Left hindlimb (tissue), 1 donor: ENCODE results near the gene TPD52L2.
"Not testable (repeated sequence)": the region's sequence is repeated elsewhere in the genome, so short reads cannot be mapped to it uniquely, and the experiment has no call there.

ENCODE experiments used
- DNase-seq: peaks from one replicate; pipeline ENCODE4 v3.0.0-alpha.2; 2018

TPD52L2 gene

DNA sequence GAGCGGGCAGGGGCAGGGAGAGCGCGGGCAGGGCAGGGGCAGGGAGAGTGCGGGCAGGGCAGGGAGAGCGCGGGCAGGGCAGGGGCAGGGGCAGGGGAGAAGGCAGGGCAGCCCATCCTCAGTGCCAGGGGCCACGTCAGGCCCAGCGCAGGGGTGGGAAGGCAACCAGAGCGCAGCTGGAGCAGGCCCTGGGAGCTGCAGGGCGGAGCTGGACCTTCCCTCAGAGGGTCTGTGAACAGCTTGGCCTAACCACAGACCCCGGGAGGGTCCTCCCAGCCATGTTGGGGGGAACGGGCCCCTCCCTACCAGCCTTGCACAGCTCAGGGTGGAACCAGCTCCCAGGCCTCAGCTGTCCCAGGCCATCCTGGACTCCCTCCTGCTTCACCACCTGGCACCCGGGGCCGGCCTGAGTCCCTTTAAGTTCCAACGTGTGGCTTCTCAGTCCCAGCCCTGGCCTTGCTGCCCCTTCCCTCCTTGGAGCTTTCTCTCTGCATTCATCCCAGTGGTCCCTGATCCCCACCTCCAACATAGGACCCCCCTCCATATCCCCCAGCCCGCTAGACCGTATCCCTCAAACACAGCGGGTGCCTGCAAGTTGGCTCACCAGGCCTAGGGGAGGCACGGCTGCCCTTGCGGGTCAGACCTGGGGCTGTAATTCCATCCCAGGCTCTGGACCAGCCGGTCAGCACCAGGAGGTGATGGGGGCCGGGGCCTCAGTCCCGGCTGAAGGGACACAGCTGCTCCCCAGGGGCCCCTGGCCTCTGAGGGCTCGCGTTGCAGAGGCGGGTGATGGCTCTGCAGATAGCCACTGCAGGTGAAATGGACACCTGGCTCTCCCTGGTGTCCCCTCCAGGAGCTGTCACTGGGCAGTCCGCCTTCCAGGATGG, 28.4 kb upstream of the TPD52L2 start:
- DNase-seq: peak; percentile 77

DNA sequence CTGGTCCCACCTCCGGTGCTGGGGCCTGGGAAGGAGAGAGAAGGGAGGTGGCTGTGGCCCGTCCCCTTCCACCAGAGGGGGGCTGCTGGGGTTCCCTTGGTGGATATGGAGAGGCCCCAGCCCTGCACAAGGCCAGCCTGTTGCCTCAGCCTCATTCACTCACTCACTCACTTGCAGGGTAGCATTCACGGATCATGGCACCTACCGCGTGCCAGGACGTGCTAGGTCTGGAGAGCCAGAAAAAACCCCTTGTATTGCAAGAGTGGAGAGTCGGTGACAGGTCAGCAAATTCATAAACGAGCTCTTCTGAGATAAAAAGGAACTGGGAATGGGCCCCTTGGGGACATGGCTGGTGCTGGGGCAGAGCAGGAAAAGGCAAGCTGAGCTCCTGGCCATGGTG, 27.6 kb upstream of the TPD52L2 start:
- DNase-seq: peak; percentile 32

DNA sequence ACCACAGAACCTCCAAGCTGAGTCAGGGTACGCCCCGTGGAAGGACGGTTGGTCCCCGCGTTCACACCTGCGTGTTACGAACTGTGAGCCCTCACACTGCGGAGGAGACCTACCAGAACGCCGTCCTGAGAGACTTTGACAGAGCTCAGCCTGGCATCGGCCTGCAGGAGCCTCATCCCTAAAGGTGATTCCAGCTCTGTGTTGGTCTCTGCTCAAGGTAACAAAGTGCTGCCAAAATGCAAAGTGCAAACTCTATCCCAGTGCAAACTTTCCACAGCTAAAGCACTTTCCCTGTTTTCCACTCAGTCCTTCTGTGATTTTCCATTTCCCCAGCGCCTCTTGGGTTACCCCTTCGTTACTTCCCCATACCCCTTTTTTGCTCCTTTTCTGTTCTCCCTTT, 25.4 kb upstream of the TPD52L2 start:
- no peak for DNase-seq

DNA sequence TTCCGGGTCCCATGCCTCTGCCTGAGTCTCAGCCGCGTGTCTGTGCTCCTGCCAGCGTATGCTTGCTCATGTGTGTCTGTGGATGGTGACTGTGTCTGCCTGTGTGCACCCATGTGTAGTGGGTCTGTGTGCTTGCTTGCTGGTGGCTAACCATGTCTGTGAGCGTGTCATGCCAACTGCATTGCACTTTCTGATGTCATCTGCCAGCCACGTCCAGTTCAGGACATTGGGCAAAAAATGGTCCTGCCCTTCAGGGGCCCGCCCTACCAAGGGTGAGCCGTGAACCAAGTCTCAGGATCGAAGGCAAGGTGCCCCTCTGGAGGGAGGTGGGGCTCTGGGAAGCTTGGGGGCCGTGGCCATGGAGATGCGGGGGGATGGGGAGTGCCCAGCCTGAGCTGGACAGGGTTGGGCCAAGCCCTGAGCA, 24.7 kb upstream of the TPD52L2 start:
- no peak for DNase-seq

DNA sequence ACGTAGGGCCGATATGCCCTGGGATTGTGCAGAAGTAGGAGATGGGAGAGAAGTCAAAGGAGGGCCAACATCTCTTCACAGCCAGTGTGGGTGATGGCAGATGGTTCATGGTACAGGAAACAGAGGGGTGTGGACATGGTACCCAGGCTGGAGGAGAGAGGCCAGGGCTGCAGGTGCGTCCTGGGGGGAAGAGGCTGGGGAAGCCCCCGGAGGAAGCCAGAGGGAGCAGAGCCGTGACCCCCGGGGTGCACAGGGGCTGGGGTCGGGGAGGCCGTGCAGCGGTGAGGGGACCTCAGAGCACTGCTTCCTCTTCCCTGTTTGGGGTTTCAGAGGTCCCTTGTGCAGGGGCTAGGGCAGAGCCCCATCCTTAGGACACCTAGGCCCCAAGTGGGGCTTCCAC, 22.8 kb upstream of the TPD52L2 start:
- DNase-seq: no peak

DNA sequence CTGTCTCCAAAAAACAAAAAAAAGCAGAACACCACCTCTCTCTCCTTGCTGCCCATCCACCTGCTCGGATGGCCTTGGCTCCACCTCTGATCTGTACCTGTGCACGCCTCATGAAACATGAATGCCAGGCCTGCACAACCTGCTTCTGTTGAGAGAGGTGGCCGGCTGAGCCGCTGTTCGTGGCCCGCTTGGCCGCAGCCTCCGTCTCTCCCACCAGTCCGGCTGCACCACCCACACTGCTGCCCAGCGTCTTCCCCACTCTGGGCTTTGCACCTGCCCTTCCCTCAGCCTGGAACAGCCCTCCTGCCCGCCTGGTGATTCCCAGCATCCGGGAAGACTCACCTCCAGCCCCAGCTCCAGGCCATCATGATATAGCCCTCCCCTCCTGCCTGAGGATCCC, 21.8 kb upstream of the TPD52L2 start:
- no peak for DNase-seq

DNA sequence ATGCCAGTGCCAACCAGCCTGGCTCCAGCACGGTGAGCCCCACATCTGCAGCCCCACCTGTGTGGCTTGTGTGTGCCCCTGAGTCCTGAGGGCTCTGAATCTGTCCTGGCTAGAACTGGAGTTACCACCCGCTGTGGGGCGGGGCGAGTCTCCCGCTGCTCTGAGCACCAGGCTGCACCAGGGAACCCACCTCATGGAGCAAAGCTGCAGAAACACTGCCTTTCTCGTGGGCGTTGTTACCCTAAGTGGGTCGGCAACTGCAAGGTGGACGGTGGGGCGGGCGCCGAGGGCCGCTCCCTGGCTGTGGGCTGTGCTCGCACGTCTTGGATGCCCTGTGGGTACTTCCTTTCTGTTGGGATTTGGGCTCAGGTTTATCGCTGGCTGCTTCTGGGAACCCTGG, 21.3 kb upstream of the TPD52L2 start:
- no peak for DNase-seq

DNA sequence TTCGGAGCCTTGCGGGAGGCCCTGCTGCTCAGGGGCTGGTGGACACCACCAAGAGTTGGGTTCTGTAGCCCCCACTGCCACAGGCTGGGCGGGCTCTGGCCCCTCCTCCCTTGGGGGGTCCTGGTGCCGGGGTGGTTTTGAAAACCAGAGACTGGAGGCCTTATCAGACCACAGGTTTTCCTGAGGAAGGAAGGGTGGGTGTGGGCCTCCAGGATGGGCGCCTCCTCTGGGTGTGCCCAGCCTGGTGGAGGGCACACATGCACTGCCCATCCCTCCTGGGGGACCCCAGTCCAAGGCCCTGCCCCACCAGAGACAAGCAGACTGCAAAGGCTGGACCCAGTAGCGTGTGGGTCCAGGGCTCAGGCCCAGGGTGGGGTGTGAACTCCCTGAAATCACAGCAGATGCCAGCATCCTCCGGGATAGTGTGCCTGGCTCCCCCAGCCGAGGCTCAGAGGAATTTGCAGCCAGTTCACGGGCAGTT, 20.5 kb upstream of the TPD52L2 start:
- no peak for DNase-seq

DNA sequence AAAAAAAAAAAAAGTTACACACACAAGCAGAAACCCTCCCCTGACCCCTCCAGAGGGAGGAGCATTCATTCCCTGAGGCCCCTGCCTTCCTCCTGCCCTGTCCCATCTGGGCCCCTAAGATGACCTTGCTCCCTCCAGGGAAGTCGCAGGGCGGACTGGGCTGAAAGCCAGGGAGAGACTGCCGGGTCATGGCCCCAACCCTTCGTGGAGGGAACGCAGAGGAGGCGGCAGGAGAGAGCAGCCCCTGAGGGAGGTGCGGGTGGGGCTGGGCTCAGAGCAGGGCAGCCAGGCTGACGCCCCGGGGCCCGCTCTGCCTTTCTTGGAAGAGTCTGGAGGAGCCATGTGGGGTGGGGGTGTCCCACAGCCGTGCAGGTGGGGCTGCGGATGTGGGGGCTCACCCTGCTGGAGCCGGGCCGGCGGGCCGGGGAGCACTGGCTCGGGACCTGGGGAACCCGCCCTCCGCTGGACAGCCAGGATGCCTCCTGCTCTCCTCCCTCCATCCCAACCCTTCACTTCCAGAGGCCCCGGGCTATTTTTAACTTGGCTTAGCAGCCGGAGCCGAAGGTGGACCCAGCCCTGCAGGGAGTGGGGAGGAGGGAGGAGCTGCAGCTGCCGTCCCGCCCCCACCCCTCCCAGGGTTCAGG, 18.8 kb upstream of the TPD52L2 start:
- peak; percentile 88 for DNase-seq

DNA sequence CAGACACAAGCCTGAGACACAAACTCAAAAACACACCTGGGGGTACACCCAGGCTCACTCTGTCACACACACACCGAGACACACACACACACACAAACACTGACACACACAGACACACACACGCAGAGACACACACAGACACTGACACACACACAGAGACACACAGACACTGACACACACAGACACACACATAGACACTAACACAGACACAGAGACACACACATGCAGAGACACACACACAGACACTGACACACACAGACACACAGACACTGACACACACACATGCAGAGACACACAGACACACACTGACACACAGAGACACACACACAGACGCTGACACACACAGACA, 18.2 kb upstream of the TPD52L2 start:
- DNase-seq: no peak

DNA sequence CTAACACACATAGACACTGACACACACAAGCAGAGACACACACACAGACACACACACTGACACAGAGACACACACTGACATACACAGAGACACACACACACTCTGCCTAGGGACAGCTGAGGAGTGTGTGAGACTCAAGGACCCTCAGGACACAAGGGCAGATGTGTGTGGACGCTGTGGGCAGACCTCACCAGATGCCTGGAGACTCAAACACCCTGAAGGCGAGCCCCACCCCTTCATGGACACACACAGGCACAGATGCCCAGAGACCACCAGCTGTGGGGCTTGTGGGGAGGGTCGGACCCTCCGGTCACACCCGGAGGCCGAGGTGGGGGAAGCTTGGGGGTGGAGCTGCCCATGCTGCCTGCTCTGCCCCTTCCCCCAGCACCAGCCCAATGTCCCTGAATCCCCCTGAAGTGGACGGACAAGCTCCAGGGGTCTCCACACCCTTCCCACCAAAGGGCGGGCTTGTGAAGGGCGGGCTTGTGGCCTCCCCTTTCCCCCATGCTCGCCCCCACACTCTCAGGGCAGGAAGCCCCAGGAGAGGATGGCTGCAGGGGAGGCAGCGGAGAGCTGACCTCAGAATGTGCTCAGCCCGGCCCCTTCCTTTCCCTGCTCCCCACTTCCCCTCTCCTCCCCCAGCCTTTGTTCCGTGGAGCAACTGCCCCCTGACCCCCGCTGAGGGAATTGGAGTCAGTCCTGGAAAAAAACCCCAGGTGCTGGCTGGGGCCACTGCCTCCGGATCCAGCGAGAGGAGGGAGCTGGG, 17.6 kb upstream of the TPD52L2 start:
- no peak for DNase-seq

DNA sequence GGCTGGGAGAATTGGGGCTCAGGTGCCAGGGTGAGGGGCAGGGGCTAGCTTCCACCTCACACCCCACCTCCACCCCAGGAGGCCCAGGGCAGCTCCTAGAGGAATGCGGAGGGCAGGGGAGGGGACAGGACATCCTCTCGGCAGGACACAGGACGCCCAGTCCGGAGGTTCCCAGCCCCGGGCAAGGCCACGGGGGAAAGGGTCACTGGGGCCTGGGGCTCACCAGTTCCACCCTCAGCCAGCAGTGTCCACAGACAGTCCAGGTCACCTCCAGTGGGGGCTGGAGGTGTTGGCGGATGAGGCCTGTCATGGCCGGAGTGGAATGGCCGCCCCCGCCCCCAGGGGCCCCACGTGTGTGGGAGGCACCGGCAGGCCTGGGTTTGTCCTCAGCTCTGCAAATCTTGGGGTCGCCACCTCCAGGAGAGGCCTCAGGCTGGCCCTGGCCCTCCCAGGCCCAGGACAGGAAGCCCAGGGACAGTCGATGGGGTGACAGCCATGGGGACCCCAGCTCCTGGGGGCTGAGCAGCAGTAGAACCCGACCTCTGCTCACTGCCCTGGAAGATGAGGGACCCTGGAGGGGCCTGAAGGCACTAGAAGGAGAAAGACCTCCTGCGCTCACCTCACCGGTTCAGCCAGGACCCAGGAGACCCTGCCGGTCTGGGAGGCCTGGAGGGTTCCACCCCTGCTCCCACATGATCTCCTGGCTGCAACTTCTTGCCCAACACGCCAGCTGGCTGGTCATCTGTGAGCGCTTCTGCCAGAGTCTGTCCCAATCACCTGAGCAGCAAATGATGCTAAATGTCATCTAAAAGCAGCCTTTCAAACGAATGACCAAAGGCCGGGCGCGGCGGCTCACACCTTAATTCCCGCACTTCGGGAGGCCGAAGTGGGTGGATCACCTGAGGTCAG, 16.8 kb upstream of the TPD52L2 start:
- DNase-seq: peak; percentile 30

DNA sequence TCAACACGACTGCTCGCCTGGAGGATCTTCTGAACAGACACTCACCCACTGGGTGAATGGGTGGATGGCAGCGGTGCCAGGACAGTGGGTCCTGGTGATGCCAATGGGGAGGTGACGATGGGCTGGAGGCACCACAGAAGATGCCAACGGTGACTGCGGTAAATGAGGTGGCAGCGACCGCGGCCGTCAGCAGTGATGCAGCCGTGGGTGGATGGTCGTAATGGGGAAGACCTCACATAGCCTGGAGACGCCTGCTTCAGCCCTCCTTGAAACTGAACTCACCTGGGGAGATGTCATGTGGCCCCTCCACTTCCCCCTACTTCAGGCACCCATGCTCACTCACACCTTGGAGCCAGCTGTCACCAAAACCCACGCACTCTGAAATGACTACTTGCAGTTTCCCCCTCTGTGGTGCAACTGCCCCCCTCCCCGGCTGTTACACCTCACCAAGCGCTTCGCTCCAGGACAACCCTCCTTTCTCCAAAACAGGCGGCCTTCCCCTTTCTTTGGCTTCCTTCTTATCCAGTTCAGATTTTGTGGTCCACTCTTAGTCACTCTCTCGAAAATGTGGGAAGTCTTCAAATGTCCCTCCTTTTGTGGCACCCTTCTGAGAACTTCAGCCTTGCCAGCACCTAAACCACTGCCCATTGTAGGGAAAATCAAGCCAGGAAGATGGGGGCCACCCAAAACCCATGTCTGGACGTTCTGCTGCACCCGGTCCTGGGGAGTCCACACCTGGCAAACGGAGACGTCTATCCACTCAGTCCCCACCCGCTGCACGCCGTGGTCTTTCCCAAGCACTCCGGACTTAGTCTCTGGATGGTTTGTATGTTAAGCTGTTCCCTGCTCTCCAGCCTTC, 14.2 kb upstream of the TPD52L2 start:
- DNase-seq: peak; percentile 10

DNA sequence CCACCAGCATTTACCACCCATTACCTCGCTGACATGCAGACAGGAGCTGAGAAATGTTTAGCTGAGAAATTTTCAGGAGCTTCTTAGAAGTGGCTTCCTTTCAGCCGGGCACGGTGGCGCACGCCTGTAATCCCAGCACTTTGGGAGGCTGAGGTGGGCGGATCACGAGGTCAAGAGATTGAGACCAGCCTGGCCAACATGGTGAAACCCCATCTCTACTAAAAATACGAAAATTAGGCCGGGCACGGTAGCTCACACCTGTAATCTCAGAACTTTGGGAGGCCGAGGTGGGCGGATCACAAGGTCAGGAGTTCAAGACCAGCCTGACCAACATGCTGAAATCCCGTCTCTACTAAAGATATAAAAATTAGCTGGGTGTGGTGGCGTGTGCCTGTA, 13.5 kb upstream of the TPD52L2 start:
- not testable (repeated sequence) for DNase-seq

DNA sequence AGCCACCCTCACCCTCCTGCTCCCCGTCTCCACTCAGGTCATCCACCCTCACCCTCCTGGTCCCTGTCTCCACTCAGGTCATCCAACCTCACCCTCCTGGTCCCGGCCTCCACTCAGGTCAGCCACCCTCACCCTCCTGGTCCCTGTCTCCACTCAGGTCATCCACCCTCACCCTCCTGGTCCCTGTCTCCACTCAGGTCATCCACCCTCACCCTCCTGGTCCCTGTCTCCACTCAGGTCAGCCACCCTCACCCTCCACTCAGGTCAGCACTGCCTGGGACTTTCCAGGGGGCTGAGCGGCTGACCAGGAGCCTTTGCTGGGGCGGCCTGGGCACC, 11.4 kb upstream of the TPD52L2 start:
- DNase-seq: not testable (repeated sequence)

DNA sequence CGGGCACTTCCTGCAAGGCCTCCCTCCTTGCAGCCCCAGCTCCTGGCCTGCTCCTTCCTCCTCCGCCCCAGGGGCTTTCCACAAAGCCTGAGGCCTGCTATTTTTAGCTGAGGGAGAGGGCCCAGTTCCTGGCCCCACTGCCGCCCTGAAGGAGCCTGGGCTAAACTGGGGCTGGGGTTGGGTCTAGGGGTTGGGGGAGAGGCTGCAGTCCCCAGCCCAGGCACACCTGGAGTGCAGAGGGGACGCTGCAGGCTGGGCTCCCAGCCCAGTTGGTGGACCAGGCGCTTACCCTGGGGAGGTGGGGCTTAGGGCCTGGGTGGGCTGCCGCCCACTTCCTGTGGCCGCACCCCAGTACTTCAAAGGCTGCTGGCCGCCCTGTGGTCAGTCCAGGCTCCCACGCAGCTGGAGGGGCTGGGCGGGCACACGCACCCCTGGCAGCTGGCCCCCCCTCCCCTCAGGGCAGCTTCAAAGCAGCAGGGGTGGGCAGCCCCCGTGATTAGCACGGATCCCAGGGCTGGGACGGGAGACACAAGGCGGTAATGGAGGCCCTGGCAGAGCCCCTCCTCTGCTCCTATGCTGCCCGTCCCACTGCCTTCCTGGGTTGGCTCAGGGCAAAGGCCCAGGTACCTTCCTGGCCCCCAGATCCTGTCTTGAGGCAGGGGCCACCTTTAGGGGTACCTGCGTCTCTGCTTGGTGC, 10.9 kb upstream of the TPD52L2 start:
- DNase-seq: peak; percentile 72

DNA sequence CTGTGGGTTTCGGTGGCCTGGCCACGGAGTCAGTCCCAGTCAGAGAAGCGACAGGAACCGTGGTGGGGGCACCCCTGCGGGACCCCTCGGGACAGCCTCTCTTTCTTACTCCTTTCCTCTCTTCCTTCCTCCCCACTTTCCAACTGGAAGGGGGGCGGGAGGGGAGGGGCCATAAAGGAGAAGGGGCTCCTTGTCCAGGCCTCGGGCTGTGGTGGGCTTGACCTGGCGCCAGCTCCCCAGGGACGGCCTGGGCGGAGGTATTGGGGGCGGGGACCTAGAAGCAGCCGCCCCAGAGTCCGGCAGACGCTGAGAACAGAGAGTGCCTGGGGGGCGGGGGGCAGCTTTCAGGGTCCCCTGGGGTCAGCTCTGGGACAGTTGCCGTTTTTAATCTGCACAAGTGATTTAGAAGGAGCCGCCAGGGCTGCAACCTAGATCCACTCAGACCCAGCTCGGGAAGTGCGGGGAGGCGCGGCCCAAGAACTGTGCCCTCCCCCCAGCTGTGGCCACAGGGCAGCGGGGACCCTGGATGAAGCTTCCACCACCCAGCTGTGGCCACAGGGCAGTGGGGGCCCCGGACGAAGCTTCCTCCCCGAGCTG, 10.2 kb upstream of the TPD52L2 start:
- DNase-seq: peak; percentile 85

DNA sequence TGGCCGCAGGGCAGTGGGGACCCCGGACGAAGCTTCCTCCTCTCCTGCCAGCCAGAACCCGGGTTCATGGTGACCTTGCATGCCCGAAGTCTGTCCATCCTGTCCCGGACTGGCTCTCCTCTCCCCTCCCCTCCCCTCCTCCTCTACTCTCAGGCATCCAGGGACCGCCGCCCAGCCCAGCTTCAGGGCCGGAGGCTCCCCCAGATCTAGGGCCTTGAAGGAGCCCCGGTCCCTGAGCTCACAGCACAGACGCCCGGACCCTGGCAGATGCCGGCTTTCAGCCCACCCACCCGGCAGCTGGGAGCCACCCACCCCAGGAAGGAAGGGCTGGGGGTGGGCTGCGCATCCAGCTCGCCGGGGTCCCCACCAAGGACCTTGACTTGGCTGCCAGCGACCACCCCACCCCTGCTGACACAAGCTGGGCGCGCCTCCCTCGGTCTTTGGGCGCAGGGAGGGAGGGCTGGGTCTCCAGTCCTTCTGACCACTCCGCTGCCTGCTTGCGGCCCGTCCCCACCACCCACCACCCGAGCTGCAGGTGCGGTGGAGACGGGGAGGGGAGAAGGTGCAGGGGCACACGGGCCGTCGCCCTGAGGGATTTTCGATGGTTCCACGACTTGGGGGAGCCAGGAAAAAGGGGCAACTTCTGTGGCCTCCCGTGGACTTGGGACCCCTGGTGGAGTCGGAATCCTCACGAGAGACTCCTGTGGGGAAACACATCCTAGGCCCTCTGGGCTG, 9.5 kb upstream of the TPD52L2 start:
- peak; percentile 52 for DNase-seq

DNA sequence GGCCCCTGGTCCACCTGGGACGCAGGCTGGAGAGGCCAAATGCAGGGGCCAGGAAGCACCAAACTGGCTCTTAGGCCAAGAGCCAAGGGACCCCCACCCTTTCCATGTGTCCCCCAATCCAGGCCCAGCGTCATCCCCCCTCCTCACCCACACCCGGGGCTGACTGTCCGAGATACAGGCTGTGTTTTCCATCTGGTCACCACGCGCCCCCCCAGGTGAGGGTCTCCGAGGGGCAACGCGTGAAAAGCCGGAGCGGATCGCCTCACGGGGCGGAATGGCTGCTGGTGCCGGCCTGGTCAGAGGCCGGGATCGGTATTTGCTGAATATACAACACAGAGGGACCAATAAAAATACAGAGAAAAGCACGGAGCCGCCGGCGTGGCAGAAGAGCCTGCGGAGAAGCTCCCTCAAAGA, 9.0 kb upstream of the TPD52L2 start:
- no peak for DNase-seq
